ENCODE results near the gene ZSWIM3. TPM values are rescaled to one million over a fixed set of nuclear protein-coding genes. Genes with fewer than 3 reads are reported as not detected.

ZSWIM3 gene
- total and polyA plus RNA-seq, 2 of the 13 experiments (the other 11 are each of a cell fraction or from before 2014, with no cell fraction given) = 5.2 to 5.8 TPM

DNA sequence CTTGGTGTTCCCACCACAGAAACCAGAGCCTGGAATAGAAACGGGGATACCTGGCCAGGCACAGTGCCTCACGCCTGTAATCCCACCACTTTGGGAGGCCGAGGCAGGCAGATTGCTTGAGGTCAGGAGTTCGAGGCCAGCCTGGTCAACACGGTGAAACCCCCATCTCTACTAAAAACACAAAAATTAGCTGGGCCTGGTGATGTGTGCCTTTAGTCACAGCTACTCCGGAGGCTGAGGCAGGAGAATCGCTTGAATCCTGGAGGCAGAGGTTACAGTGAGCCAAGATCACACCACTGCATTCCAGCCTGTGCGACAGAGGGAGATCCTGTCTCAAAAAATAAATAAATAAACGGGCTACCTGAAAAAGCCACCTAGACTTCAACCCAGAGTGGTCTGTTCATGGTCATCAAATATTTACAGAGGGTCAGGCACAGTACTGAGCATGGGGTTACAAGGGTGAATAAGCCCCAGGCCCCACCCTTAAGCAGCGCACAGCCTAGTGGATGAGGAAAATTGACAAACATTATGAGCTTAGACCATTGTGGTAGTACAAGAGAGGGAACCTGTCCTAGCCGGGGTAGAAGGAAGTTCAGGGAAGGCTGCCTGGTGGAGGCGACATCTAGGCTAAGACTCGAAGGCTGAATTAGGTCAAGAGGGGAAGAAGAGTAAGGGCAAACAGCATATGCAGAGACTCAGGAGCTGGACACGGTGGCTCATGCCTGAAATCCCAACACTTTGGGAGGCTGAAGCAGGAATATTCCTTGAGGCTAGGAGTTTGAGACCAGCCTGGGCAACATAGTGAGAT, 69.9 kb downstream of the ZSWIM3 start (continued):
- TF ChIP-seq, protein P1, sequence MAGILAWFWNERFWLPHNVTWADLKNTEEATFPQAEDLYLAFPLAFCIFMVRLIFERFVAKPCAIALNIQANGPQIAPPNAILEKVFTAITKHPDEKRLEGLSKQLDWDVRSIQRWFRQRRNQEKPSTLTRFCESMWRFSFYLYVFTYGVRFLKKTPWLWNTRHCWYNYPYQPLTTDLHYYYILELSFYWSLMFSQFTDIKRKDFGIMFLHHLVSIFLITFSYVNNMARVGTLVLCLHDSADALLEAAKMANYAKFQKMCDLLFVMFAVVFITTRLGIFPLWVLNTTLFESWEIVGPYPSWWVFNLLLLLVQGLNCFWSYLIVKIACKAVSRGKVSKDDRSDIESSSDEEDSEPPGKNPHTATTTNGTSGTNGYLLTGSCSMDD (CRISPR knock-in tag; IDR thresholded peaks at IDR 0.05) = no peak
- peak; percentile 26 for TF ChIP-seq NCOA1 (CRISPR knock-in tag; IDR thresholded peaks at IDR 0.05)
- peak; percentile 99 for TF ChIP-seq ZNF501 (CRISPR knock-in tag; IDR thresholded peaks at IDR 0.05)
- TF ChIP-seq ZNF577 (CRISPR knock-in tag; IDR thresholded peaks at IDR 0.05; ENCODE audit: borderline replicate concordance, low read depth) = no peak
- peak; percentile 90 for TF ChIP-seq ZSCAN25 (CRISPR knock-in tag; IDR thresholded peaks at IDR 0.05)
- TF ChIP-seq ZBTB3 (CRISPR knock-in tag; IDR thresholded peaks at IDR 0.05; ENCODE audit: borderline replicate concordance, low read depth) = peak; percentile 87
- TF ChIP-seq ZNF432 (CRISPR knock-in tag; IDR thresholded peaks at IDR 0.05; ENCODE audit: borderline replicate concordance) = no peak
- TF ChIP-seq, protein P2, sequence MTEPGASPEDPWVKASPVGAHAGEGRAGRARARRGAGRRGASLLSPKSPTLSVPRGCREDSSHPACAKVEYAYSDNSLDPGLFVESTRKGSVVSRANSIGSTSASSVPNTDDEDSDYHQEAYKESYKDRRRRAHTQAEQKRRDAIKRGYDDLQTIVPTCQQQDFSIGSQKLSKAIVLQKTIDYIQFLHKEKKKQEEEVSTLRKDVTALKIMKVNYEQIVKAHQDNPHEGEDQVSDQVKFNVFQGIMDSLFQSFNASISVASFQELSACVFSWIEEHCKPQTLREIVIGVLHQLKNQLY (CRISPR knock-in tag; IDR thresholded peaks at IDR 0.05) = peak; percentile 90
- no peak for TF ChIP-seq POLR2A (IDR thresholded peaks at IDR 0.05; ENCODE audit: insufficient read depth in 1 of 2, low read depth in 2 of 2, low read length in 2 of 2)
- peak; percentile 29; the same call in 1 of the 2 replicates for TF ChIP-seq ZBTB33 (CRISPR knock-in tag; IDR thresholded peaks at IDR 0.05)
- TF ChIP-seq SOX6 (IDR thresholded peaks at IDR 0.05) = no peak
- peak; percentile 96 for TF ChIP-seq SOX6 (CRISPR knock-in tag; IDR thresholded peaks at IDR 0.05)
- TF ChIP-seq, protein P3, sequence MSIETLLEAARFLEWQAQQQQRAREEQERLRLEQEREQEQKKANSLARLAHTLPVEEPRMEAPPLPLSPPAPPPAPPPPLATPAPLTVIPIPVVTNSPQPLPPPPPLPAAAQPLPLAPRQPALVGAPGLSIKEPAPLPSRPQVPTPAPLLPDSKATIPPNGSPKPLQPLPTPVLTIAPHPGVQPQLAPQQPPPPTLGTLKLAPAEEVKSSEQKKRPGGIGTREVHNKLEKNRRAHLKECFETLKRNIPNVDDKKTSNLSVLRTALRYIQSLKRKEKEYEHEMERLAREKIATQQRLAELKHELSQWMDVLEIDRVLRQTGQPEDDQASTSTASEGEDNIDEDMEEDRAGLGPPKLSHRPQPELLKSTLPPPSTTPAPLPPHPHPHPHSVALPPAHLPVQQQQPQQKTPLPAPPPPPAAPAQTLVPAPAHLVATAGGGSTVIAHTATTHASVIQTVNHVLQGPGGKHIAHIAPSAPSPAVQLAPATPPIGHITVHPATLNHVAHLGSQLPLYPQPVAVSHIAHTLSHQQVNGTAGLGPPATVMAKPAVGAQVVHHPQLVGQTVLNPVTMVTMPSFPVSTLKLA (IDR thresholded peaks at IDR 0.05) = 0 out of 2 replicates have a peak, but pooled peaks have one; percentile 18
- TF ChIP-seq NFE2L2 (IDR thresholded peaks at IDR 0.05; ENCODE audit: low read length) = no peak
- no peak for TF ChIP-seq ZNF766 (CRISPR knock-in tag; IDR thresholded peaks at IDR 0.05; ENCODE audit: borderline replicate concordance)
- no peak for TF ChIP-seq JUNB (CRISPR knock-in tag; IDR thresholded peaks at IDR 0.05; ENCODE audit: borderline replicate concordance)
- TF ChIP-seq, protein P4, sequence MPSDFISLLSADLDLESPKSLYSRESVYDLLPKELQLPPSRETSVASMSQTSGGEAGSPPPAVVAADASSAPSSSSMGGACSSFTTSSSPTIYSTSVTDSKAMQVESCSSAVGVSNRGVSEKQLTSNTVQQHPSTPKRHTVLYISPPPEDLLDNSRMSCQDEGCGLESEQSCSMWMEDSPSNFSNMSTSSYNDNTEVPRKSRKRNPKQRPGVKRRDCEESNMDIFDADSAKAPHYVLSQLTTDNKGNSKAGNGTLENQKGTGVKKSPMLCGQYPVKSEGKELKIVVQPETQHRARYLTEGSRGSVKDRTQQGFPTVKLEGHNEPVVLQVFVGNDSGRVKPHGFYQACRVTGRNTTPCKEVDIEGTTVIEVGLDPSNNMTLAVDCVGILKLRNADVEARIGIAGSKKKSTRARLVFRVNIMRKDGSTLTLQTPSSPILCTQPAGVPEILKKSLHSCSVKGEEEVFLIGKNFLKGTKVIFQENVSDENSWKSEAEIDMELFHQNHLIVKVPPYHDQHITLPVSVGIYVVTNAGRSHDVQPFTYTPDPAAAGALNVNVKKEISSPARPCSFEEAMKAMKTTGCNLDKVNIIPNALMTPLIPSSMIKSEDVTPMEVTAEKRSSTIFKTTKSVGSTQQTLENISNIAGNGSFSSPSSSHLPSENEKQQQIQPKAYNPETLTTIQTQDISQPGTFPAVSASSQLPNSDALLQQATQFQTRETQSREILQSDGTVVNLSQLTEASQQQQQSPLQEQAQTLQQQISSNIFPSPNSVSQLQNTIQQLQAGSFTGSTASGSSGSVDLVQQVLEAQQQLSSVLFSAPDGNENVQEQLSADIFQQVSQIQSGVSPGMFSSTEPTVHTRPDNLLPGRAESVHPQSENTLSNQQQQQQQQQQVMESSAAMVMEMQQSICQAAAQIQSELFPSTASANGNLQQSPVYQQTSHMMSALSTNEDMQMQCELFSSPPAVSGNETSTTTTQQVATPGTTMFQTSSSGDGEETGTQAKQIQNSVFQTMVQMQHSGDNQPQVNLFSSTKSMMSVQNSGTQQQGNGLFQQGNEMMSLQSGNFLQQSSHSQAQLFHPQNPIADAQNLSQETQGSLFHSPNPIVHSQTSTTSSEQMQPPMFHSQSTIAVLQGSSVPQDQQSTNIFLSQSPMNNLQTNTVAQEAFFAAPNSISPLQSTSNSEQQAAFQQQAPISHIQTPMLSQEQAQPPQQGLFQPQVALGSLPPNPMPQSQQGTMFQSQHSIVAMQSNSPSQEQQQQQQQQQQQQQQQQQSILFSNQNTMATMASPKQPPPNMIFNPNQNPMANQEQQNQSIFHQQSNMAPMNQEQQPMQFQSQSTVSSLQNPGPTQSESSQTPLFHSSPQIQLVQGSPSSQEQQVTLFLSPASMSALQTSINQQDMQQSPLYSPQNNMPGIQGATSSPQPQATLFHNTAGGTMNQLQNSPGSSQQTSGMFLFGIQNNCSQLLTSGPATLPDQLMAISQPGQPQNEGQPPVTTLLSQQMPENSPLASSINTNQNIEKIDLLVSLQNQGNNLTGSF (CRISPR knock-in tag; IDR thresholded peaks at IDR 0.05) = no peak; the same call in 1 of the 2 replicates
- TF ChIP-seq ZNF589 (CRISPR knock-in tag; conservative IDR thresholded peaks at IDR 0.05) = peak; percentile 83
- TF ChIP-seq GTF2F1 (IDR thresholded peaks at IDR 0.05; ENCODE audit: low read length) = no peak

Data from HepG2 (cell line).